ENCODE results near the gene LRP10. TPM values are rescaled to one million over a fixed set of nuclear protein-coding genes. Genes with fewer than 3 reads are reported as not detected.
"Not testable (repeated sequence)": the region's sequence is repeated elsewhere in the genome, so short reads cannot be mapped to it uniquely, and the experiment has no call there.

LRP10 gene
- total RNA-seq, 1 donor from 2014 or later, result 137 TPM

DNA sequence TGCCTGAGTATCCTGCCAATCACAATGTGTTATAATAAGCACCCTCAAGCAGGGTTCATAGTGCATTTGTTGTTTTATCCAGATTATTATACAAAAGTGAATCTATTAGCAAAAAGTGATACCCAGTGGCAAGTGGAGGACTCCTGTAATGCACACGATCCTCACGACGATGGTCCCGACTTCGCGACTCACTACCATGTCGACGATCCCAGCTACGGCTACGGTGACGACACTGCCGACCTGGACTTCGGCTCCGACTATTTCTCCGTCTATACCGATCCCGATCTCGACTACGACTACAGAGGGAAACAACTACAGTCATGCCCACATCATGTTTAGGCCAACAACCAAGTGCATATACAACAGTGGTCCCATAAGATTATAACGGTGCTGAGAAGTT is 34.5 kb downstream of the LRP10 start:
- no peak overlapping the region for H3K27ac ChIP-seq
- DNase-seq (ENCODE audit: extremely low spot score in 2 of 2), result no peak
- peaks cover 5% of the 10 kb centered on the region for H3K4me1 ChIP-seq
- H3K4me3 ChIP-seq, result no peak overlapping the region
- intact Hi-C loops (cut with DNase I), result no loop called here
- TF ChIP-seq POLR2AphosphoS5 (IDR thresholded peaks at IDR 0.05; ENCODE audit: insufficient read depth in 1 of 2, low read depth in 1 of 2), result no peak
- no peak for TF ChIP-seq POLR2A (IDR thresholded peaks at IDR 0.05)
- TF ChIP-seq, protein P1, sequence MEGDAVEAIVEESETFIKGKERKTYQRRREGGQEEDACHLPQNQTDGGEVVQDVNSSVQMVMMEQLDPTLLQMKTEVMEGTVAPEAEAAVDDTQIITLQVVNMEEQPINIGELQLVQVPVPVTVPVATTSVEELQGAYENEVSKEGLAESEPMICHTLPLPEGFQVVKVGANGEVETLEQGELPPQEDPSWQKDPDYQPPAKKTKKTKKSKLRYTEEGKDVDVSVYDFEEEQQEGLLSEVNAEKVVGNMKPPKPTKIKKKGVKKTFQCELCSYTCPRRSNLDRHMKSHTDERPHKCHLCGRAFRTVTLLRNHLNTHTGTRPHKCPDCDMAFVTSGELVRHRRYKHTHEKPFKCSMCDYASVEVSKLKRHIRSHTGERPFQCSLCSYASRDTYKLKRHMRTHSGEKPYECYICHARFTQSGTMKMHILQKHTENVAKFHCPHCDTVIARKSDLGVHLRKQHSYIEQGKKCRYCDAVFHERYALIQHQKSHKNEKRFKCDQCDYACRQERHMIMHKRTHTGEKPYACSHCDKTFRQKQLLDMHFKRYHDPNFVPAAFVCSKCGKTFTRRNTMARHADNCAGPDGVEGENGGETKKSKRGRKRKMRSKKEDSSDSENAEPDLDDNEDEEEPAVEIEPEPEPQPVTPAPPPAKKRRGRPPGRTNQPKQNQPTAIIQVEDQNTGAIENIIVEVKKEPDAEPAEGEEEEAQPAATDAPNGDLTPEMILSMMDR (IDR thresholded peaks at IDR 0.05), result no peak
- peaks cover 10 to 87% of the 10 kb centered on the region in 2 donors for H3K36me3 ChIP-seq
- H3K27me3 ChIP-seq, result no peaks in the 10 kb centered on the region
- no peaks in the 10 kb centered on the region for H3K9me3 ChIP-seq

DNA sequence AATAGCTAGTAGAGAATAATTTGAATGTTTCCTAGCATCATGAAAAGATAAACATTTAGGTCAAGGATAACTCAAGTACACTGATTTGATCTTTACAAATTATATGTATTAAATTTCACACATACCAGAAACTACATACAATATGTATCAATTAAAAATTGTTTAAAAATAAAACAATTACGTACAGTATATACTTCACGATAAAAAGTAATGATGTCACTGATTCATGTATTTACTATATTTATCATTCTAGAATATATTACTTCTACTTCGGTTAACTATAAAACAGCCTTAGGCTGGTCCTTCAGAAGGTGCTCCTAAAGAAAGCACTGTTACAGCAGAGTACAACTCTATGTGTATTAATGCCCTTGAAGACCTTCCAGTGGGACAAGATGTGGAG is 35.9 kb downstream of the LRP10 start:
- no peak for DNase-seq (ENCODE audit: extremely low spot score in 2 of 2)
- Histone ChIP-seq H3K27me3 (no peaks in the 10 kb centered on the region), H3K4me3 (no peak overlapping the region), H3K9me3 (no peaks in the 10 kb centered on the region), H3K4me1 (peaks cover 5% of the 10 kb centered on the region), H3K27ac (no peak overlapping the region), H3K36me3 (peaks cover 10 to 79% of the 10 kb centered on the region in 2 donors)
- intact Hi-C loops (cut with DNase I), result no loop called here
- TF ChIP-seq POLR2A (IDR thresholded peaks at IDR 0.05) (no peak), POLR2AphosphoS5 (IDR thresholded peaks at IDR 0.05; ENCODE audit: insufficient read depth in 1 of 2, low read depth in 1 of 2) (no peak)
- TF ChIP-seq, protein P1 (IDR thresholded peaks at IDR 0.05), result no peak

DNA sequence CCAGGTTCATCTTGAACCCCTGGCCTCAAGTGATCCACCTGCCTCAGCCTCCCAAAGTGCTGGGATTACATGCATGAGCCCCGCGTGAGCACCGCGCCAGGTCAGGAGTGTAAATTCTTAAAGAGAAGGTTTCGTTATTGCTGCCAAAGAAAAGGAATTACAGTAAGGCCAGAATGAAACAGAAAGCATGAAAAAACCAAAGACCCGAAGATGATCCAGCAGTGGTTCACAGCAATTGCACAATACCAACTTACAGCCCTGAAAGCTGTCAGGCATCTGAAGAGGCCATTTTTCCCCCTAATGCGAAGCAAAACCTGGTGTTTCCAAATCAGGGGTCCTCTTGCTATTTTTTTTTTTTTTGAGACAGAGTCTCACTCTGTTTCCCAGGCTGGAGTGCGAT is 37.1 kb downstream of the LRP10 start:
- peaks cover 3% of the 10 kb centered on the region for H3K4me1 ChIP-seq
- TF ChIP-seq, protein P1 (IDR thresholded peaks at IDR 0.05), result no peak
- TF ChIP-seq POLR2AphosphoS5 (IDR thresholded peaks at IDR 0.05; ENCODE audit: insufficient read depth in 1 of 2, low read depth in 1 of 2), result no peak
- TF ChIP-seq POLR2A (IDR thresholded peaks at IDR 0.05), result no peak
- intact Hi-C loops (cut with DNase I), result no loop called here

DNA sequence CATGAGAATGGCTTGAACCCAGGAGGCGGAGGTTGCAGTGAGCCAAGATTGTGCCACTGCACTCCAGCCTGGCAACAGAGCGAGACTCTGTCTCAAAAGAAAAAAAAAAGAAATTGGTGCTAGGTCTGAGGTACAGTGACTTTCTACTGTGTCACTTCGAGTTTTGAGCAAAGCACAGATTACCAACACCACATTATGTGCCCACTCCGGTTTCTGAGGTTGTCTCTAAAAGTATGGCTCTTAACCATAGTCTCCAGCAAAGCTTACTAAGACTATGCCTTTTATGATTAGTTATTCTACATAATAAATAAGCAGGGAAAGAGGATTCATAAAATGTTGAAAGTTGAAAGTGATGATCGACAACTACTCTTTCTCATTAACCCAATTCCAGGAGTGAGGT is 39.4 kb downstream of the LRP10 start:
- peaks cover 11% of the 10 kb centered on the region for H3K4me1 ChIP-seq
- no peak for TF ChIP-seq POLR2A (IDR thresholded peaks at IDR 0.05)

More for the DNA sequence above, 37.1 kb downstream of the LRP10 start:
- Histone ChIP-seq H3K27me3 (no peaks in the 10 kb centered on the region), H3K27ac (no peak overlapping the region), H3K9me3 (no peaks in the 10 kb centered on the region), H3K36me3 (peaks cover 10 to 73% of the 10 kb centered on the region in 2 donors), H3K4me3 (no peak overlapping the region)
- DNase-seq (ENCODE audit: extremely low spot score in 2 of 2), result no peak

DNA sequence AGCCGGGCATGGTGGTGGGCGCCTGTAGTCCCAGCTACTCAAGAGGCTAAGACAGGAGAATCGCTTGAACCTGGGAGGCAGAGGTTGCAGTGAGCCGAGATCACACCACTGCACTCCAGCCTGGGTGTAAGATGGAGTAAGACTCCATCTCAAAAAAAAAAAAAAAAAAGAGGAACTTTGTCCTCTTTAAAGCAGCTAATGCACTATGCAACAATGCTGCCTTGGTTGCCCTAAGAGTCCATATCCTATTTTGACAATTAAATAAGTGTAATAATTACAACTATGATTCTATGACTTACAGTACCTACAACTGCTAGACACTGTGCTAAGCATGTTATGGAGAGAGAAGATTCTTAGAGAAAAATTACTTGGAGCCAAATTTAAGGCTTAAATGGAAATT is 43.3 kb downstream of the LRP10 start:
- Histone ChIP-seq H3K36me3 (peaks cover 0 to 11% of the 10 kb centered on the region in 2 donors), H3K4me1 (peaks cover 38% of the 10 kb centered on the region)
- H3K9me3 ChIP-seq; H3K27me3 ChIP-seq; intact Hi-C loops (cut with DNase I); DNase-seq (ENCODE audit: extremely low spot score in 2 of 2); H3K4me3 ChIP-seq; H3K27ac ChIP-seq: not testable (repeated sequence)

More for the DNA sequence above, 39.4 kb downstream of the LRP10 start:
- no peak for DNase-seq (ENCODE audit: extremely low spot score in 2 of 2)
- Histone ChIP-seq H3K36me3 (peaks cover 4 to 50% of the 10 kb centered on the region in 2 donors), H3K4me3 (no peak overlapping the region), H3K27ac (no peak overlapping the region), H3K9me3 (no peaks in the 10 kb centered on the region), H3K27me3 (no peaks in the 10 kb centered on the region)
- intact Hi-C loops (cut with DNase I), result no loop called here

DNA sequence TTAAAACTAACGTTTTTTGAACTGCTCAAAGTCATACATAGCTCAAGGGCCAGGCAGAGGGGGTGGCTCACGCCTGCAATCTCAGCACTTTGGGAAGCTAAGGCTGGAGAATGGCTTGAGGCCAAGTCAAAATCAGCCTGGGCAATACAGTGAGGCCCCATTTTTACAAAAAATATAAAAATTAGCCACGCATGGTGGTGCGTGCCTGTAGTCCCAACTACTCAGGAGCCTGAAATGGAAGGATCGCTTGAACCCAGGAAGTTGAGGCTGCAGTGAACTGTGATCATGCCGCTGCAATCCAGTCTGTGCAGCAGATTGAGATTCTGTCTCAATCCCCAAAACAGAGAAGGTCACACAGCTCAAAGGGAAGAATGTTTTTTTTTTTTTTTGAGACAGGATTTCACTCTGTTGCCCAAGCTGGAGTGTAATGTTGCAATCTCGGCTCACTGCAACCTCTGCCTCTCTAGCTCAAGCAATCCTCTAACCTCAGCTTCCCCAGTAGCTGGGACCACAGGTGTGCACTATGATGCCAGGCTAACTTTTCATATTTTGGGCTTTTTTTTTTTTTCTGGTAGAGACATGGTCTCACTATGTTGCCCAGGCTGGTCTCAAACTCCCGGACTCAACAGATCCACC is 44.5 kb downstream of the LRP10 start:
- Histone ChIP-seq H3K27ac (no peak overlapping the region), H3K27me3 (no peaks in the 10 kb centered on the region), H3K4me3 (no peak overlapping the region), H3K36me3 (peaks cover 0 to 20% of the 10 kb centered on the region in 2 donors), H3K4me1 (peaks cover 39% of the 10 kb centered on the region), H3K9me3 (no peaks in the 10 kb centered on the region)
- intact Hi-C loops (cut with DNase I), result no loop called here
- DNase-seq (ENCODE audit: extremely low spot score in 2 of 2), result no peak
- TF ChIP-seq POLR2AphosphoS5 (IDR thresholded peaks at IDR 0.05; ENCODE audit: insufficient read depth in 1 of 2, low read depth in 1 of 2) (no peak), POLR2A (IDR thresholded peaks at IDR 0.05) (no peak)
- TF ChIP-seq, protein P1 (IDR thresholded peaks at IDR 0.05), result no peak

Data from vagina (tissue), 2 donors.